Loucy (cell line): Measurements from ENCODE around the gene DCAF10.

ENCODE experiments used
- EZH2phosphoT487 ChIP-seq: fragments of 200-600 bp; IDR thresholded peaks from 2 replicates; pipeline ENCODE4 v1.6.1; 2018; ENCODE audit warnings: antibody characterized with exemption, mild to moderate bottlenecking, moderate library complexity, borderline replicate concordance
- TF ChIP-seq, protein P1 (sequence below): fragments of 200-600 bp; sonication (generic); conservative IDR thresholded peaks from 2 replicates; pipeline ENCODE4 v1.5.1; 2014; ENCODE audit warnings: mild to moderate bottlenecking, antibody characterized with exemption, low read length

DNA sequence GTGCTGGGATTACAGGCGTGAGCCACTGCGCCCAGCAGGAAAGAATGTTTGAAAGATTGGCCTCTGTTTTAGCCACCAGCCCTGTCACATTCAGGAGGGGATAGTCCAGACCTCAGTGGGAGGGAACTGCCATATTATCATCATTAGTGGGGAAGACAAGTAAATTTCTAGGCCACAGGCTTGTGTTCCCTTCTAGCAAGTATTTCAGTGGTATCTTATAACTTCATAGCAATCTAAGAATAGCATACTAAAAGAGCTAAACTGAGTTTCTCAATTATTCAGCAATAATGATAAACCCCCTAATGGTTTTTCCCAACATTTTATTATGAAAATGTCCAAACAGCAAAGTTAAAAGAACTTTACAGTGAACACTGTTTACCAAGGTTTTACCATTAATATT lies 73.4 kb downstream of the DCAF10 start:
- TF ChIP-seq, protein P1, sequence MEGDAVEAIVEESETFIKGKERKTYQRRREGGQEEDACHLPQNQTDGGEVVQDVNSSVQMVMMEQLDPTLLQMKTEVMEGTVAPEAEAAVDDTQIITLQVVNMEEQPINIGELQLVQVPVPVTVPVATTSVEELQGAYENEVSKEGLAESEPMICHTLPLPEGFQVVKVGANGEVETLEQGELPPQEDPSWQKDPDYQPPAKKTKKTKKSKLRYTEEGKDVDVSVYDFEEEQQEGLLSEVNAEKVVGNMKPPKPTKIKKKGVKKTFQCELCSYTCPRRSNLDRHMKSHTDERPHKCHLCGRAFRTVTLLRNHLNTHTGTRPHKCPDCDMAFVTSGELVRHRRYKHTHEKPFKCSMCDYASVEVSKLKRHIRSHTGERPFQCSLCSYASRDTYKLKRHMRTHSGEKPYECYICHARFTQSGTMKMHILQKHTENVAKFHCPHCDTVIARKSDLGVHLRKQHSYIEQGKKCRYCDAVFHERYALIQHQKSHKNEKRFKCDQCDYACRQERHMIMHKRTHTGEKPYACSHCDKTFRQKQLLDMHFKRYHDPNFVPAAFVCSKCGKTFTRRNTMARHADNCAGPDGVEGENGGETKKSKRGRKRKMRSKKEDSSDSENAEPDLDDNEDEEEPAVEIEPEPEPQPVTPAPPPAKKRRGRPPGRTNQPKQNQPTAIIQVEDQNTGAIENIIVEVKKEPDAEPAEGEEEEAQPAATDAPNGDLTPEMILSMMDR, result no peak
- no peak for TF ChIP-seq EZH2phosphoT487
